ENCODE data around the gene RANBP9. TPM values are rescaled to one million over a fixed set of nuclear protein-coding genes. Genes with fewer than 3 reads are reported as not detected.

Gene RANBP9
- total and polyA plus RNA-seq, 2 donors (not counting 3 experiments of a cell fraction or from before 2014, with no cell fraction given) = 15.1 to 40.2 TPM

DNA sequence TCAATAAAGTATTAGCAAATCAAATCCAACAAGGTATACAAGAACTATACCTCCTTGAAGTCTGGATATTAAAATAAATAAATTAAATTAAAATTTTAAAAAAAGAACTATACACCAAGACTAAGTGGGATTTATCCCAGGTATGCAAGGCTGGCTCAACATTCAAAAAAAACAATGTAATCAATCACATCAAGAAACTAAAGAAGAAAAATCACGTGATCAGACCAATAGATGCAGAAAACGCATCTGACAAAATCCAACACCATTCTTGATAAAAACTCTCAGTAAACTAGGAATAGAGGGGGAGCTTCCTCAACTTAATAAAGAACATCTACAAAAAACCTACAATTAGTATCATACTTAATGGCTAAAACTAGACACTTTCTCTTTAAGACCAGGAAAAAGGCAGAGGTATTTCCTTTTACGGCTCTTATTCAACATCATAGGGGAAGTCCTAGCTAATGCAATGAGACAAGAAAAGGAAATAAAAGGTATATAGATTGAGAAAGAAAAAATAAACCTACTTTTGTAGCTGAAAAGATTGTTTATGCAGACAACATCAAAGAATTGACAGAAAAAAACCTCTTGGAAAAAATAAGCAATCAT is 35.0 kb downstream of the RANBP9 start:
- no peak overlapping the region for H3K4me3 ChIP-seq (replicated peaks in 1 of 3; ENCODE audit: insufficient read depth in 1 of 3, low read depth in 1 of 3, low read length in 3 of 3)
- intact Hi-C loops (cut with micrococcal nuclease) (no loop called here), dilution Hi-C loops (cut with MboI; ENCODE audit: extremely low pct_ligation_motif_present, low sequenced_read_pairs) (no loop called here)
- H2AFZ ChIP-seq (ENCODE audit: low read depth, low read length) = no peak overlapping the region
- no peaks in the 10 kb centered on the region for H3K9me3 ChIP-seq (replicated peaks; ENCODE audit: control insufficient read depth, insufficient read depth, low read length)
- H3K9ac ChIP-seq (replicated peaks; ENCODE audit: extremely low read depth, insufficient read depth, low read length) = no peak overlapping the region
- peaks cover 9% of the 10 kb centered on the region for H4K20me1 ChIP-seq (replicated peaks; ENCODE audit: control insufficient read depth, extremely low read depth, insufficient read depth, low read length)
- H3K9me1 ChIP-seq (replicated peaks; ENCODE audit: control insufficient read depth, extremely low read depth, insufficient read depth, low read length) = no peaks in the 10 kb centered on the region
- CTCF ChIA-PET = interaction anchor here (1.0 kb wide), 1 partner anchor 9 kb away, joined by 3 read pairs; no protein-coding TSS in a partner anchor
- no peak for TF ChIP-seq JUN (IDR thresholded peaks at IDR 0.05; ENCODE audit: borderline replicate concordance, insufficient read depth, insufficient read length, low read depth)
- TF ChIP-seq EZH2 (IDR thresholded peaks at IDR 0.05; ENCODE audit: borderline replicate concordance, low read depth, low read length, severe bottlenecking) = no peak
- TF ChIP-seq, protein P1, sequence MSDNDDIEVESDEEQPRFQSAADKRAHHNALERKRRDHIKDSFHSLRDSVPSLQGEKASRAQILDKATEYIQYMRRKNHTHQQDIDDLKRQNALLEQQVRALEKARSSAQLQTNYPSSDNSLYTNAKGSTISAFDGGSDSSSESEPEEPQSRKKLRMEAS (IDR thresholded peaks at IDR 0.05; ENCODE audit: insufficient read depth, insufficient read length) = no peak
- TF ChIP-seq, protein P2, sequence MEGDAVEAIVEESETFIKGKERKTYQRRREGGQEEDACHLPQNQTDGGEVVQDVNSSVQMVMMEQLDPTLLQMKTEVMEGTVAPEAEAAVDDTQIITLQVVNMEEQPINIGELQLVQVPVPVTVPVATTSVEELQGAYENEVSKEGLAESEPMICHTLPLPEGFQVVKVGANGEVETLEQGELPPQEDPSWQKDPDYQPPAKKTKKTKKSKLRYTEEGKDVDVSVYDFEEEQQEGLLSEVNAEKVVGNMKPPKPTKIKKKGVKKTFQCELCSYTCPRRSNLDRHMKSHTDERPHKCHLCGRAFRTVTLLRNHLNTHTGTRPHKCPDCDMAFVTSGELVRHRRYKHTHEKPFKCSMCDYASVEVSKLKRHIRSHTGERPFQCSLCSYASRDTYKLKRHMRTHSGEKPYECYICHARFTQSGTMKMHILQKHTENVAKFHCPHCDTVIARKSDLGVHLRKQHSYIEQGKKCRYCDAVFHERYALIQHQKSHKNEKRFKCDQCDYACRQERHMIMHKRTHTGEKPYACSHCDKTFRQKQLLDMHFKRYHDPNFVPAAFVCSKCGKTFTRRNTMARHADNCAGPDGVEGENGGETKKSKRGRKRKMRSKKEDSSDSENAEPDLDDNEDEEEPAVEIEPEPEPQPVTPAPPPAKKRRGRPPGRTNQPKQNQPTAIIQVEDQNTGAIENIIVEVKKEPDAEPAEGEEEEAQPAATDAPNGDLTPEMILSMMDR (IDR thresholded peaks at IDR 0.05; ENCODE audit: extremely low read depth in 1 of 2, insufficient read depth in 1 of 2, low read depth in 1 of 2, low read length in 2 of 2) = no peak
- no peak for TF ChIP-seq POLR2AphosphoS5 (IDR thresholded peaks at IDR 0.05; ENCODE audit: insufficient read depth, low read depth, low read length)
- TF ChIP-seq GATA2 (IDR thresholded peaks at IDR 0.05; ENCODE audit: insufficient read depth, insufficient read length, low read depth, low read length) = no peak
- no peak for TF ChIP-seq MYC (IDR thresholded peaks at IDR 0.05; ENCODE audit: low read depth, low read length)
- no peak for TF ChIP-seq FOS (IDR thresholded peaks at IDR 0.05; ENCODE audit: borderline replicate concordance, insufficient read depth, low read length)
- TF ChIP-seq POLR2A (IDR thresholded peaks at IDR 0.05; ENCODE audit: low read depth, low read length) = no peak
- no peaks in the 10 kb centered on the region for H3K27me3 ChIP-seq (ENCODE audit: control insufficient read depth in 2 of 2, insufficient read depth in 2 of 2, low read length in 2 of 2)
- no peak overlapping the region for H3K27ac ChIP-seq (ENCODE audit: insufficient read depth, low read depth, low read length)
- peaks cover 84% of the 10 kb centered on the region for H3K79me2 ChIP-seq (ENCODE audit: control insufficient read depth, insufficient read depth, low read length)
- POLR2A ChIA-PET = no interaction called here
- no peak for DNase-seq (ENCODE audit: low read depth, low spot score)
- no TSS peak for BruUV-seq (replicated peaks)
- H3K4me2 ChIP-seq (ENCODE audit: insufficient read depth, low read length) = no peak overlapping the region
- FAIRE-seq = no peak
- peaks cover 17% of the 10 kb centered on the region for H3K4me1 ChIP-seq (ENCODE audit: control insufficient read depth, extremely low read depth, insufficient read depth, low read length)
- no peaks in the 10 kb centered on the region for H3K36me3 ChIP-seq (ENCODE audit: control insufficient read depth in 2 of 2, extremely low read depth in 1 of 2, insufficient read depth in 2 of 2, low read length in 2 of 2)

Data from endothelial cell of umbilical vein (primary cell).